ENCODE results near the gene MYO18A.
"Not testable (repeated sequence)": the region's sequence is repeated elsewhere in the genome, so short reads cannot be mapped to it uniquely, and the experiment has no call there.

The MYO18A gene

DNA sequence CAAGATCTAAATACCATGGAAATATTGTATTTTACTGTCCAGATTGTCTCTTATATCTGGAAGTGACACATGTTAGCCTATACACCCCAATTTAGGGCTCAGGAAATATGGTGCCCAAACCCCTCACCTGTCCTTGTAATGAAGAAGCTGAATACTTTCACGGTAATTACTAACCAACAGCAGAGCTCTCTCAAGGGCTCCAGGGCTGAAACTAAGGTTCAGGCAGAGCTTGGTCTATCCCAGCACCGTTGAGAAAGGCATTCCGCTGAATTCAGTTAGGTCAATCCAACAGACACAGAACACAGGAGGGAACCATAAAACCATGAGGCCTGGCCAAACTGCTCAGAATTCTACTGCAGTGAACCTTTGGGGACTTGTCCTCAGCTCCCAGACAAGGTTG, 14.9 kb downstream of the MYO18A start:
- no peak for FAIRE-seq

GRCh38 chr17:29163563-29163962, 16.6 kb downstream of the MYO18A start:
- no peak for FAIRE-seq

DNA sequence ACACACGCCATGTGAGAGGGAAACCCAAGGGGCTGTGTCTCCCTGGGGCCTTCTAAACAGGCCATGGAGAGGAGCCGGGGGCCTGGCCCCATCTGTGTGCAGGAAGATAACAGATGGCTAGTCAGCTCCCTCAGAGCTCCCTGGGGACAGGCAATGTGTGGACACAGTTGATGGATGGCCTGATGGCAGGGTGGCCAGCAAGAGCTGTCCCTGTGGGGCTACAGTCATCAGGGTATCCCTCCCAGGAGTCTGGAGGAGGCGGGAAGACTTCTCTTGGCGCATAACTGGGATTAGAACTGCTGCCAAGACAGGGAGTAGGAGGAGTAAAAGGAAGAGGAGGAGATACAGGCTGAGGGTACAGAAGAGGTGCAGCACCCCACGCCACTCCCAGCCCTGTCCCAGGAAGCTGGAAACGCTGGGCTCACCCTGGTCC, 17.3 kb downstream of the MYO18A start:
- no peak for FAIRE-seq

- FAIRE-seq, result no peak
Measured at GRCh38 chr17:29162082-29162908, 17.9 kb downstream of the MYO18A start.

DNA sequence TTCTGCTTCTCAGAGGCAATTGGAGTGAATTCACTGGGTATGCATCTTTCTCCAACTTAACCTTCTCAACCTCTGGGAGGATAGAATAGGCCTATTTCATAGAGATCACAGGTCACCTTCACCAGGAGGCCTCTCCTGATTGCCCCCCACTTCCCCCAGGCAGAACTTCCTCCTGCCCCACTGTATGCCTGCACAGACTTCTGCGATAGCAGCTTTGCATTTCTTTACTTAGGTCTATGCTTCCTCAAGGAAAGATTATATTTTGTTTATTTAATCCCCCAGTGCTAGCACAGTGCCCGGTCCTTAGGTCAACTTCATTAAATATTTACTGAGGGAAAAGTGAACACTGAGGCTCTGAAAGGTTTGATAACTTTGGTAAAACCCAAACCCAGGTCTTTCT, 19.9 kb downstream of the MYO18A start:
- FAIRE-seq, result no peak

DNA sequence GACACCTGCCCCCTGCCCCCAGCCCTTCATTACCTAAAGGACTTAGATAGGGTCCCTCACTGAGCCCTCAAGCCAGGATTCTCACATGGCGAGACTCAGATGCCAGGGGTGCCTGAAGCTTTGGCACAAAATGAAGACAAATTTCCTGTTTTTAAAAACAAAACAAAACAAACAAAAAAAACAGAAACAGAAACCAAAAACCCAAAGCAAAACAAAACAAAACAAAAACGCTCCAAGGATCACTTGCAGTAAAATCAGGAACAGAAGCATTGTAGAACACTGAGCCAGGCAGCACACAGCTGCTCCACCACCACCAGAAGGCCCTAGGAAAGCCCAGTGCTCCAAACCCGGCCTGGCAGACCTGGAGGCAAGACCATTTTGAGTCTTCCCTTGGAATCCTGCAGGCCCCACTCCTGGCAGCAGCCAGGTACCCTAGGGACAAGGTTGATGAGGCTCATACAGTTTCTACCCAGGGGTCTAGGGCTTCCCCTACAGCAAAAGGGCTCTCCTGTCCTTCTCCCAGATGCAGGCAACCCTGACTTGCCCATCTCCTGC, 20.8 kb downstream of the MYO18A start:
- FAIRE-seq, result no peak

DNA sequence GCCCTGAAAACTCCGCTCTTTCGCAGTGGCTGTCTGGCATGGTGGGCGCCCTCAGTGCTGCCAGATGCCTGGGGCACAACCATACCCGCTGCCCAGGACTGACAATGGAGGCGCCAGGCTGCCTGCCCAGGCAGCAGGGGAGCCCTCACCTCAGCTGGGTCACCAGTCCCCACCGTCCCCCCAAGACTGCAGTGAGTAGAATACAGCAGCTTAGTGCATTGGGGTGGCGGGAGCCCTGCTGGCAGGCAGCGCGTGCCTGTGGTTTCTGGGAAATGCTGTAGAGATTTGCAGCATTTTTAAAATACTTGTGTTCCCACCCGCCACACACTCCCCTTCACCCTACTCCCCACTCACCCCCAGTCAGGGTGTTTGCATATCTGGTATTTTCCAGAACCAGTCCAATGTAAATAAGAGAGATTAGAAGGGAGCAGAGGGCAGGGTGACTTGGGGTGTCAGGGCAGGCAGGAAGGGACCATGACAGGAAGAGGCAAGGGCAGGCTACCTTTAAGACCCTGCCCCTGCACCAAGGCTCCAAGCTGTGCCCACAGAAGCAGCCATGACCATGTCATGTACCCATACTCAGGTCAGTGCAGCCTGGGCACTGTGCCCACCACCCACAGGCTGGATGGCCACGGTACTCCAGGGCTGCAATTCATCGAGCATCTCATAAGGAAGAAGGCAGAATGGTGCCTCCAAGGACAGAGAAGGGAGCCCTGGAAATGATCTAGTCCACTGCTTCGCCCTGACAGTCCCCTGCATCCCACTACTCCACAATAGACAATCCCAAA, 21.5 kb downstream of the MYO18A start:
- no peak for FAIRE-seq

- FAIRE-seq, result no peak
Measured at GRCh38 chr17:29158096-29158487, 22.1 kb downstream of the MYO18A start.

DNA sequence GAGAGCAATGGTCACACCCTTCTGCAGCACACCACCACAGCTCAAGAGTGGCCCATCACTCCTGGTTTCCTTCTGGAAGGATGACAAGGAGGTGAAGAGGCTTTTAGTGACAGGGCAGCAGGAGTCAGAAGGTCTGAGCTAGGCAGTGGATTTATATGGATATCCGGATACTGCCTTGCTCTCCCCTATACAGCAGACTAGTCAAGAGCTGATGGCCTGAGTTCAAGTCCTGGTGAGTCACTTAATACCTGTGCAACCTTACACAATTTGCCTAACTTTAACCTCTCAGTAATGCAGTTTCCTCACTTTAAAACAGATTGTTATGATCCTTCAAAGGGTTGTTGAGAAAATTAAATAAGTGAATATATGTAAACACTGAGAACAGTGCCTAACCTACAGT, 22.9 kb downstream of the MYO18A start:
- FAIRE-seq, result no peak

DNA sequence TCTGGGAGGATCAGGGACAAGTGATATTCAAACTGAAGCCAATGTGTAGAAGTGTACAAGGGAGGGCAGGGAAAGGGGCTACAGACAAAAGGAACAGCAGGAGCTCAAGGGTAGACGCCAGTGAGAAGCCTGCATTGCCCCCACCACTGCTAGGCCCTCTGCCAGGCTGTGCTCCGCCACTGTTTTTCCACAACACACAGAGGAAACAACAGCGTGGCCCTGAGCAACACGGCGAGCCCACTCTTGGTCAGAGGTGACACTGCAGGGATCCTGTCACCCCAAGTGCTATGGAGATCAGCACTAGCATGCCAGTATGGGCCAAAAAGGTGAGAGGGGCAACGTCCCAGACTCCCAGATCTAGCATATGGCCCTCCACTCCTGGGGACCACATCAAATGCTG, 23.4 kb downstream of the MYO18A start:
- FAIRE-seq, result no peak

DNA sequence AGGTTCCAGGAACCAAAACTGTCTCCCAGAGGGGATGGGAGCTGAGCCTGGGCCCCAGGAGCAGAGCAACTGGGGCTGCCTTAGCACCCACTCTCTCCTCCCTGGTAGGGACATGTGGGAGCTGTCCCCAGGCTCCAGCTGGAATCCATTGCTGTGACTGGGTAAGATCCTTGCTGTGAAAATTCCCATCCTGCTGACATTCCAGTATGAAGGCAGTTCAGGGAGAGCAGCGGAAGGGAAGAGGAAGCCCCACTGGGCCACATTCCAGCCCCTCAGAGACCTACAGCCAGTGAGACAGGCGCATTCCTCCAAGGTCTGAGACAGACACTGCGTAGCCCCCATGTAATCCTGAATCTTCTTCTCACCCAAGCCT, 24.2 kb downstream of the MYO18A start:
- FAIRE-seq, result no peak

- no peak for FAIRE-seq
Measured at GRCh38 chr17:29155227-29155965, 24.8 kb downstream of the MYO18A start.

DNA sequence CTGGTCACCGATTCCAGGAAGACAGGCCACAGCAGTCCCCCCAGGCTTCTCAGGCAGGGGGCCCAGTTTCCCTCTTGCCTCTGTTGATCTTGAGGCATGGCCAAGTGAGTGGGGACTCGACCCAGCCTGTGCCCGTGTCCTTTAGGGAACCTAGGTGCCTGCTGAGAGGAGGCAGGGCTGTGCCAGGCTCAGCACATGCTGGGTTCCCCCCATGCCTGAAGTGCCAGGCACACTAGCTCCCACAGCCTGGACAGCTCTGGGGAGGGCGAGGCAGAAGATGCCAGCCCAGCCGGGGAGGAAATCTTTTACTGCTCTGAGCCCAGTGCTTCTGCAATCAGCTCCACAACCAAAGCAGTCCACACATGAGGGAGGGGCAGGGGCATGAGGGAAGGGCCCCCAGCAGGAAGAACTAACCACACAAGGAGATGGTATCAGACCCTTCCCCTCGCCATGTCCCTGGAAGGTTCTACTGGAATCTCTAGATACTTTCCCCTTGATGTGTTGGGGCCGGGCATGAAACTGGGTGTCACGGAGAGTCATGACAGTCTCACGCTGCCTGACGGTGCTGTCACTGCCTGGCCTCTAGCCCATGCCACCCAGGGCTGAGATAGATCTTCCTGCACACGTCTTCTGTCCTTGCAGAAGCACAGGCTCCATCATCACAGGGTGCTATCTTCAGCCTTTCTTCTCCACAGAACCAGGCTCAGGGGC, 25.5 kb downstream of the MYO18A start:
- no peak for FAIRE-seq

DNA sequence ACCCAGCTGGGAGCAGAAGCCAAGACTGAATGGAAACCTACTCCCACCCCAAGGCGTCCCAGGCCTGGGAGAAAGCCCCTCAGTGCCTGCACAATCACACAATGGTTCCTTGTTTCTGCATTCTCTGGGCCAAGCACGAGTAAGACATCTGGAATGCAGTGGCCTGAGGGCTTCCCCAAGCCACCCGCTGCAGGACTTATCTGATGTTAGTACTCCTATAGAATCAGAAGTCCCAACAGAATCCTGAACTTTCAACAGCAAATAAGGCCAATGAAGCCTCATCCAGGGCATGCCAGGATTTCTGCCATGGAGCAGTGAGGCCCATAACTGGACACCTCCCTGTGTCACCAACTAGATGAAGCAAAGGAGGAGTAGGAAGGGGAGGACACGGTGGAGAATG, 28.6 kb downstream of the MYO18A start:
- no peak for FAIRE-seq

- no peak for FAIRE-seq
Measured at GRCh38 chr17:29150161-29150560, 30.0 kb downstream of the MYO18A start.

GRCh38 chr17:29149431-29150064, 30.6 kb downstream of the MYO18A start:
- FAIRE-seq, result no peak

- FAIRE-seq, result no peak
Measured at GRCh38 chr17:29148790-29149430, 31.3 kb downstream of the MYO18A start.

GRCh38 chr17:29148257-29148789, 31.9 kb downstream of the MYO18A start:
- FAIRE-seq, result no peak

- FAIRE-seq, result no peak
Measured at GRCh38 chr17:29147682-29148081, 32.5 kb downstream of the MYO18A start.

- FAIRE-seq, result not testable (repeated sequence)
Measured at GRCh38 chr17:29147228-29147627, 33.0 kb downstream of the MYO18A start.

- no peak for FAIRE-seq
Measured at GRCh38 chr17:29146369-29146972, 33.7 kb downstream of the MYO18A start.
